H1 (cell line): ENCODE data around the gene STIL. TPM values are rescaled to one million over a fixed set of nuclear protein-coding genes. Genes with fewer than 3 reads are reported as not detected.

ENCODE experiments used
- CTCF ChIA-PET: fragments of 300-600 bp; sonication (Branson Sonifier 250); formaldehyde crosslinking; loops from one replicate; lab custom pipeline; 2021; ENCODE audit not compliant: partially characterized antibody; lab: Charles Lee
- POLR2A ChIA-PET: fragments of 300-600 bp; sonication (Branson Sonifier 250); formaldehyde crosslinking; loops from one replicate; lab custom pipeline; 2021; ENCODE audit warnings: inconsistent platforms; ENCODE audit not compliant: partially characterized antibody; lab: Charles Lee
- DNase-seq, 2 experiments: peaks; one replicate each; pipeline versions ENCODE4 v3.0.0 to v3.0.0-alpha.2; 2010 to 2022; ENCODE audit warnings: low spot score in 2 of 2, low read depth in 1 of 2, mixed read lengths in 1 of 2
- FAIRE-seq: peaks from 2 replicates; lab custom pipeline; 2011; peaks lifted over from hg19 to GRCh38; lab: Jason Lieb, UNC
- H2AFZ ChIP-seq: 2 replicates; pipeline ENCODE4 v1.8.1; 2012; ENCODE audit warnings: low read length, inconsistent platforms
- H2AK5ac ChIP-seq: 2 replicates; pipeline ENCODE4 v1.6.1; 2013; ENCODE audit warnings: low read depth, low read length
- H2BK120ac ChIP-seq: replicated peaks from 2 replicates; pipeline ENCODE3; 2013; ENCODE audit warnings: low read depth, low read length, inconsistent platforms
- H2BK12ac ChIP-seq: 2 replicates; pipeline ENCODE4 v1.6.1; 2013; ENCODE audit warnings: low read depth, low read length
- H2BK15ac ChIP-seq: 2 replicates; pipeline ENCODE4 v1.6.1; 2013; ENCODE audit warnings: low read length
- H2BK20ac ChIP-seq: 2 replicates; pipeline ENCODE4 v1.6.1; 2013; ENCODE audit warnings: low read length
- H2BK5ac ChIP-seq: 2 replicates; pipeline ENCODE4 v1.6.1; 2013; ENCODE audit warnings: low read depth, low read length
- H3K14ac ChIP-seq: 2 replicates; pipeline ENCODE4 v1.6.1; 2013; ENCODE audit warnings: inconsistent platforms; ENCODE audit not compliant: insufficient read length
- H3K18ac ChIP-seq: 2 replicates; pipeline ENCODE4 v1.6.1; 2013; ENCODE audit warnings: low read length; ENCODE audit errors: extremely low read depth
- H3K23ac ChIP-seq: 2 replicates; pipeline ENCODE4 v1.6.1; 2013; ENCODE audit warnings: inconsistent platforms; ENCODE audit not compliant: insufficient read length
- H3K23me2 ChIP-seq: 2 replicates; pipeline ENCODE4 v1.6.1; 2013; ENCODE audit warnings: low read depth, low read length
- H3K27ac ChIP-seq: 2 replicates; pipeline ENCODE4 v1.6.1; 2011; ENCODE audit warnings: low read depth, low read length, inconsistent platforms
- H3K27me3 ChIP-seq, 4 experiments: replicated peaks in 1 of 4; 1 replicate in 1 of 4; 2 replicates in 3 of 4; pipeline versions ENCODE4 v1.6.1 to v1.8.1; 2011 to 2013; ENCODE audit warnings: low read length in 3 of 4, mild to moderate bottlenecking in 3 of 4, inconsistent platforms in 2 of 4, mixed read lengths in 2 of 4, moderate library complexity in 1 of 4; ENCODE audit not compliant: control insufficient read depth in 3 of 4, insufficient read depth in 3 of 4; ENCODE audit errors: extremely low read depth in 1 of 4
- H3K36me3 ChIP-seq, 4 experiments: 2 replicates each; pipeline versions ENCODE4 v1.6.1 to v1.8.1; 2011 to 2013; ENCODE audit warnings: mild to moderate bottlenecking in 4 of 4, low read length in 3 of 4, moderate library complexity in 2 of 4, control low read depth in 1 of 4, inconsistent platforms in 1 of 4; ENCODE audit not compliant: insufficient read depth in 4 of 4, control insufficient read depth in 2 of 4
- H3K4ac ChIP-seq: replicated peaks from 2 replicates; pipeline ENCODE3; 2013; ENCODE audit warnings: low read length, low read depth, mixed read lengths, inconsistent platforms; ENCODE audit not compliant: insufficient read length
- H3K4me1 ChIP-seq, 4 experiments: replicated peaks in 1 of 4; 1 replicate in 1 of 4; 2 replicates in 3 of 4; pipeline versions ENCODE4 v1.6.1 to v1.8.1; 2011 to 2013; ENCODE audit warnings: low read length in 3 of 4, inconsistent platforms in 2 of 4, mixed read lengths in 1 of 4; ENCODE audit not compliant: insufficient read depth in 4 of 4, control insufficient read depth in 3 of 4
- H3K4me2 ChIP-seq, 2 experiments: 2 replicates each; pipeline versions ENCODE4 v1.6.1 to v1.8.1; 2011 to 2013; ENCODE audit warnings: low read depth in 2 of 2, low read length in 2 of 2, control low read depth in 1 of 2, inconsistent platforms in 1 of 2, mild to moderate bottlenecking in 1 of 2; ENCODE audit not compliant: insufficient read depth in 1 of 2
- H3K4me3 ChIP-seq, 4 experiments: fragments of 200-600, 300-600 bp in 1 of 4; sonication (generic), shearing (Covaris generic), sonication (Bioruptor Twin) in 1 of 4; 2 replicates each; pipeline versions ENCODE4 v1.5.1 to v1.8.1; 2011 to 2016; ENCODE audit warnings: low read length in 4 of 4, low read depth in 3 of 4, control low read depth in 2 of 4, inconsistent platforms in 2 of 4, mild to moderate bottlenecking in 2 of 4, mixed read lengths in 1 of 4, moderate library complexity in 1 of 4; ENCODE audit not compliant: insufficient read depth in 2 of 4; ENCODE audit errors: extremely low read depth in 1 of 4
- H3K56ac ChIP-seq: replicated peaks from 2 replicates; pipeline ENCODE3; 2013; ENCODE audit warnings: low read depth, mild to moderate bottlenecking, mixed read lengths, low read length, inconsistent platforms; ENCODE audit not compliant: insufficient read length
- H3K79me1 ChIP-seq: 2 replicates; pipeline ENCODE4 v1.6.1; 2013; ENCODE audit warnings: low read depth, low read length, control low read depth
- H3K79me2 ChIP-seq, 2 experiments: 2 replicates each; pipeline versions ENCODE4 v1.6.1 to v1.8.1; 2012 to 2013; ENCODE audit warnings: low read length in 2 of 2, mild to moderate bottlenecking in 2 of 2, inconsistent platforms in 1 of 2; ENCODE audit not compliant: insufficient read depth in 2 of 2, control insufficient read depth in 1 of 2
- H3K9ac ChIP-seq, 4 experiments: replicated peaks in 1 of 4; 1 replicate in 1 of 4; 2 replicates in 3 of 4; pipeline versions ENCODE4 v1.6.1 to v1.8.1; 2011 to 2013; ENCODE audit warnings: low read depth in 3 of 4, low read length in 3 of 4, control low read depth in 2 of 4, mild to moderate bottlenecking in 2 of 4, moderate library complexity in 2 of 4, inconsistent platforms in 1 of 4; ENCODE audit errors: extremely low read depth in 1 of 4
- H3K9me3 ChIP-seq, 2 experiments: 2 replicates each; pipeline versions ENCODE4 v1.6.1 to v1.8.1; 2012 to 2013; ENCODE audit warnings: mild to moderate bottlenecking in 2 of 2, moderate library complexity in 2 of 2, control low read depth in 1 of 2, inconsistent platforms in 1 of 2, low read depth in 1 of 2, low read length in 1 of 2, mixed read lengths in 1 of 2; ENCODE audit not compliant: insufficient read depth in 2 of 2
- H4K20me1 ChIP-seq, 2 experiments: replicated peaks in 1 of 2; 2 replicates each; pipeline versions ENCODE3 to v1.8.1; 2011 to 2013; ENCODE audit warnings: inconsistent platforms in 2 of 2, low read length in 2 of 2, mild to moderate bottlenecking in 1 of 2; ENCODE audit not compliant: insufficient read depth in 2 of 2, control insufficient read depth in 1 of 2
- H4K5ac ChIP-seq: 2 replicates; pipeline ENCODE4 v1.6.1; 2013; ENCODE audit warnings: low read length, low read depth, mixed read lengths, inconsistent platforms; ENCODE audit not compliant: insufficient read length
- H4K8ac ChIP-seq: 2 replicates; pipeline ENCODE4 v1.8.0; 2013; ENCODE audit warnings: mild to moderate bottlenecking, moderate library complexity, low read length, inconsistent platforms; ENCODE audit not compliant: insufficient read depth; ENCODE audit errors: extremely low read depth
- H4K91ac ChIP-seq: replicated peaks from 2 replicates; pipeline ENCODE3; 2013; ENCODE audit warnings: low read length, mixed read lengths, inconsistent platforms; ENCODE audit not compliant: insufficient read length
- ATF3 ChIP-seq: IDR thresholded peaks from 2 replicates; pipeline ENCODE4 v1.6.1; 2011; ENCODE audit warnings: low read depth, mild to moderate bottlenecking, low read length; ENCODE audit not compliant: insufficient read depth
- BRCA1 ChIP-seq: IDR thresholded peaks from 2 replicates; pipeline ENCODE4 v1.6.1; 2012; ENCODE audit warnings: low read depth, low read length, improper control_type of control experiment
- CBX5 ChIP-seq: fragments of 300-800, 300-1000 bp; sonication (generic); IDR thresholded peaks from 2 replicates; pipeline ENCODE4 v1.7.1; 2016; ENCODE audit warnings: antibody characterized with exemption, low read length, low read depth
- CEBPB ChIP-seq: IDR thresholded peaks from 2 replicates; pipeline ENCODE4 v1.6.1; 2012; ENCODE audit warnings: low read depth, low read length
- JUN ChIP-seq: IDR thresholded peaks from 2 replicates; pipeline ENCODE4 v1.6.1; 2011; ENCODE audit warnings: low read depth, mild to moderate bottlenecking, improper control_type of control experiment, low read length
- KDM1A ChIP-seq: fragments of 200-600, 300-600 bp; sonication (generic); IDR thresholded peaks from 2 replicates; pipeline ENCODE4 v1.7.1; 2016; ENCODE audit warnings: mild to moderate bottlenecking, low read length, borderline replicate concordance
- MAFK ChIP-seq: IDR thresholded peaks from 2 replicates; pipeline ENCODE4 v1.6.1; 2012; ENCODE audit warnings: low read depth, mild to moderate bottlenecking, improper control_type of control experiment, low read length
- MAX ChIP-seq: IDR thresholded peaks from 2 replicates; pipeline ENCODE4 v1.6.1; 2012; ENCODE audit warnings: inconsistent platforms
- NANOG ChIP-seq: IDR thresholded peaks from 2 replicates; pipeline ENCODE4 v1.6.1; 2011; ENCODE audit warnings: low read length, low read depth, mild to moderate bottlenecking, inconsistent platforms; ENCODE audit not compliant: insufficient read depth, poor library complexity, severe bottlenecking
- POLR2AphosphoS5 ChIP-seq: IDR thresholded peaks from 2 replicates; pipeline ENCODE4 v1.6.1; 2011; ENCODE audit warnings: low read depth, low read length
- RNF2 ChIP-seq: fragments of 200-900, 300-1000 bp; sonication (generic); IDR thresholded peaks from 2 replicates; pipeline ENCODE4 v1.7.1; 2016; ENCODE audit warnings: borderline replicate concordance, low read depth, mild to moderate bottlenecking, antibody characterized with exemption, low read length; ENCODE audit not compliant: poor library complexity, severe bottlenecking; ENCODE audit errors: missing control alignments
- SRF ChIP-seq: IDR thresholded peaks from 2 replicates; pipeline ENCODE4 v1.6.1; 2011; ENCODE audit warnings: mild to moderate bottlenecking, low read depth, low read length, moderate library complexity
- TAF7 ChIP-seq: optimal IDR thresholded peaks from 2 replicates; pipeline ENCODE3; 2011; ENCODE audit warnings: low read depth, mild to moderate bottlenecking, inconsistent platforms, low read length, moderate library complexity, borderline replicate concordance
- WGBS, 2 experiments: shearing (Covaris generic) in 1 of 2; methylation state at CpG; one replicate each; pipeline versions ENCODE4 v1.1.6 to v1.1.7; 2013 to 2015; ENCODE audit warnings: low lambda C conversion rate in 2 of 2, mixed read lengths in 2 of 2, inconsistent platforms in 1 of 2, low coverage in 1 of 2, missing lambda C conversion rate in 1 of 2; ENCODE audit not compliant: insufficient replicate concordance in 2 of 2, insufficient coverage in 1 of 2, insufficient read length in 1 of 2; ENCODE audit errors: extremely low coverage in 1 of 2, missing lambda C conversion rate in 1 of 2; 5-methylcytosine and 5-hydroxymethylcytosine counted together
- polyA plus RNA-seq, 7 experiments: library from polyadenylated mRNA; depleted of rRNA in 3 of 7; stranded (reverse) in 5 of 7; unstranded in 2 of 7; fragments of >200 nt in 5 of 7; fragments of 200-250 nt in 2 of 7; gene quantifications; 1 replicate in 5 of 7; 2 replicates in 1 of 7; 4 replicates in 1 of 7; pipeline versions ENCODE4 v1.2.1 to v1.2.3, GENCODE V29; 2011 to 2013; ENCODE audit warnings: missing spikeins in 2 of 7, mixed read lengths in 2 of 7
- total RNA-seq: library from RNA; stranded (reverse); fragmentation: NEBNext Ultra II Directional; extraction: Animal tissue kit (Norgen Biotek cat#: 25700); gene quantifications from 2 replicates; pipeline ENCODE4 v1.2.1, GENCODE V29; 2021

STIL gene
- total and polyA plus RNA-seq, 2 of the 8 experiments (the other 6 are each of a cell fraction or from before 2014, with no cell fraction given), result 13.6 to 25.1 TPM

GRCh38 chr1:47257224-47257623 is 56.7 kb downstream of the STIL start:
- Histone ChIP-seq H3K27ac (no peak overlapping the region), H4K91ac (no peak overlapping the region), H2AFZ (no peak overlapping the region), H3K56ac (no peak overlapping the region), H2BK5ac (no peak overlapping the region), H3K36me3 (peaks cover 5 to 44% (median 23%) of the 10 kb centered on the region in 4 experiments; a peak in 6 of 8 replicates), H4K8ac (no peak overlapping the region), H2BK20ac (no peak overlapping the region), H3K9ac (no peak overlapping the region), H3K23me2 (no peaks in the 10 kb centered on the region; the same call in 1 of the 2 replicates), H3K79me1 (no peaks in the 10 kb centered on the region), H2BK12ac (no peak overlapping the region), H3K4me2 (no peak overlapping the region), H3K14ac (no peak overlapping the region), H3K79me2 (no peaks in the 10 kb centered on the region), H3K4ac (no peak overlapping the region), H2AK5ac (no peak overlapping the region), H3K27me3 (no peaks in the 10 kb centered on the region), H2BK120ac (no peak overlapping the region), H3K4me1 (no peaks in the 10 kb centered on the region), H3K4me3 (no peak overlapping the region), H4K20me1 (no peaks in the 10 kb centered on the region), H3K23ac (no peak overlapping the region), H3K18ac (no peak overlapping the region), H2BK15ac (no peak overlapping the region), H3K9me3 (no peaks in the 10 kb centered on the region), H4K5ac (no peak overlapping the region)
- FAIRE-seq (no peak), DNase-seq (no peak)
- CTCF ChIA-PET, result interaction anchor here (0.7 to 1.9 kb wide), 3 partner anchors 24 to 78 kb away, joined by 3 to 7 read pairs (median 3); no protein-coding TSS in a partner anchor
- TF ChIP-seq RNF2 (no peak), NANOG (no peak), TAF7 (no peak), BRCA1 (no peak), MAX (no peak), SRF (no peak), JUN (no peak), CEBPB (no peak), MAFK (no peak), POLR2AphosphoS5 (no peak), KDM1A (no peak), ATF3 (no peak), CBX5 (no peak)
- 91% methylated on average over 2 of the region's 2 CpGs; no CpG with 5 or more reads in 1 of the 2 experiments for WGBS, 2 experiments
- POLR2A ChIA-PET, result no interaction called here
